Loucy (cell line): ENCODE data around the gene ATP5MG.

Experiments
- EZH2phosphoT487 ChIP-seq: fragments of 200-600 bp; IDR thresholded peaks from 2 replicates; pipeline ENCODE4 v1.6.1; 2018; ENCODE audit warnings: antibody characterized with exemption, mild to moderate bottlenecking, moderate library complexity, borderline replicate concordance
- TF ChIP-seq, protein P1 (sequence below): fragments of 200-600 bp; sonication (generic); conservative IDR thresholded peaks from 2 replicates; pipeline ENCODE4 v1.5.1; 2014; ENCODE audit warnings: mild to moderate bottlenecking, antibody characterized with exemption, low read length

DNA sequence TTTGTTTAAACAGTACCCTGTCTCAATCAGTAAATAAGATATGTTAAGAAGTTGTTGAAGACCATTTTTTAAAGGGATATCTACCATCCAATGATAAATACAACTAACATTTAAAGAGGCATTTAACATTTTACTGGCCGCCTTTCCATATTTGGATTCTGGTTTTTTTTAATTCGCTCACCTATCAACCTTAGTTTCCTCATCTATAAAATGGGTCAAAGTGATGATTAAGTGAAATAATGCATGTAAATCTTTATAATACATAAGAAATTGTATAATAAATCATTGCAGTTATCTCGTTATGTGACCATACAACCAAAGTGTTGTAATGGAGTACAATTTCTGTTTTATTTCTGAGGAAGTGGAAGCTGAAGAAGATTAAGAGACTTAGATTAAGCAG lies 17.7 kb upstream of the ATP5MG start:
- no peak for TF ChIP-seq EZH2phosphoT487
- TF ChIP-seq, protein P1, sequence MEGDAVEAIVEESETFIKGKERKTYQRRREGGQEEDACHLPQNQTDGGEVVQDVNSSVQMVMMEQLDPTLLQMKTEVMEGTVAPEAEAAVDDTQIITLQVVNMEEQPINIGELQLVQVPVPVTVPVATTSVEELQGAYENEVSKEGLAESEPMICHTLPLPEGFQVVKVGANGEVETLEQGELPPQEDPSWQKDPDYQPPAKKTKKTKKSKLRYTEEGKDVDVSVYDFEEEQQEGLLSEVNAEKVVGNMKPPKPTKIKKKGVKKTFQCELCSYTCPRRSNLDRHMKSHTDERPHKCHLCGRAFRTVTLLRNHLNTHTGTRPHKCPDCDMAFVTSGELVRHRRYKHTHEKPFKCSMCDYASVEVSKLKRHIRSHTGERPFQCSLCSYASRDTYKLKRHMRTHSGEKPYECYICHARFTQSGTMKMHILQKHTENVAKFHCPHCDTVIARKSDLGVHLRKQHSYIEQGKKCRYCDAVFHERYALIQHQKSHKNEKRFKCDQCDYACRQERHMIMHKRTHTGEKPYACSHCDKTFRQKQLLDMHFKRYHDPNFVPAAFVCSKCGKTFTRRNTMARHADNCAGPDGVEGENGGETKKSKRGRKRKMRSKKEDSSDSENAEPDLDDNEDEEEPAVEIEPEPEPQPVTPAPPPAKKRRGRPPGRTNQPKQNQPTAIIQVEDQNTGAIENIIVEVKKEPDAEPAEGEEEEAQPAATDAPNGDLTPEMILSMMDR: no peak
